NB4 (cell line): ENCODE data around the gene SMAD2.

Experiments used
- POLR2A ChIP-seq: IDR thresholded peaks from 2 replicates; pipeline ENCODE4 v1.6.1; 2011; ENCODE audit warnings: mild to moderate bottlenecking; ENCODE audit not compliant: insufficient read length; ENCODE audit errors: extremely low read depth
- TF ChIP-seq, protein P1 (sequence below): IDR thresholded peaks from one replicate; pipeline ENCODE4 v1.5.1; 2012; ENCODE audit warnings: low read depth, low read length

DNA sequence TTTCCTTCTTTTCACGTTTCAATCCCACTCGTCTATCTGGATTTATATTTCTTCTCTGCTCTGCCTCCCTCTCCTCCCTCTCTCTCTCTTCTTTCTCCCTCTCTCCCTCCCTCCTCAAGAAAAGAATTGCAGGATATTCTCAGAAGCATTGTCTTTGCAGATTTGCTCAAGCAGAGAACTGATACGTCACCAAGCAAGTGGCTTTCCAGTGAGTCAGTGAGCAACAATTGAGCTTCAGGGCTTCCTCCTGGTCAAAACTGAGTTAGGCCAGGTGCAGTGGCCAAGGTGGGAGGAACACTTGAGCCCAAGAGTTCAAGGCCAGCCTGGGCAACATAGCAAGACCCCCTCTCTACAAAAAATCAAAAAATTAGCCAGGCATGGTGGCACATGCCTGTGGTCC is 151.1 kb downstream of the SMAD2 start:
- TF ChIP-seq, protein P1, sequence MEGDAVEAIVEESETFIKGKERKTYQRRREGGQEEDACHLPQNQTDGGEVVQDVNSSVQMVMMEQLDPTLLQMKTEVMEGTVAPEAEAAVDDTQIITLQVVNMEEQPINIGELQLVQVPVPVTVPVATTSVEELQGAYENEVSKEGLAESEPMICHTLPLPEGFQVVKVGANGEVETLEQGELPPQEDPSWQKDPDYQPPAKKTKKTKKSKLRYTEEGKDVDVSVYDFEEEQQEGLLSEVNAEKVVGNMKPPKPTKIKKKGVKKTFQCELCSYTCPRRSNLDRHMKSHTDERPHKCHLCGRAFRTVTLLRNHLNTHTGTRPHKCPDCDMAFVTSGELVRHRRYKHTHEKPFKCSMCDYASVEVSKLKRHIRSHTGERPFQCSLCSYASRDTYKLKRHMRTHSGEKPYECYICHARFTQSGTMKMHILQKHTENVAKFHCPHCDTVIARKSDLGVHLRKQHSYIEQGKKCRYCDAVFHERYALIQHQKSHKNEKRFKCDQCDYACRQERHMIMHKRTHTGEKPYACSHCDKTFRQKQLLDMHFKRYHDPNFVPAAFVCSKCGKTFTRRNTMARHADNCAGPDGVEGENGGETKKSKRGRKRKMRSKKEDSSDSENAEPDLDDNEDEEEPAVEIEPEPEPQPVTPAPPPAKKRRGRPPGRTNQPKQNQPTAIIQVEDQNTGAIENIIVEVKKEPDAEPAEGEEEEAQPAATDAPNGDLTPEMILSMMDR, result no peak
- no peak for TF ChIP-seq POLR2A
